ENCODE data around the gene SMAP1.
"Not testable (repeated sequence)": the region's sequence is repeated elsewhere in the genome, so short reads cannot be mapped to it uniquely, and the experiment has no call there.

Gene SMAP1

DNA sequence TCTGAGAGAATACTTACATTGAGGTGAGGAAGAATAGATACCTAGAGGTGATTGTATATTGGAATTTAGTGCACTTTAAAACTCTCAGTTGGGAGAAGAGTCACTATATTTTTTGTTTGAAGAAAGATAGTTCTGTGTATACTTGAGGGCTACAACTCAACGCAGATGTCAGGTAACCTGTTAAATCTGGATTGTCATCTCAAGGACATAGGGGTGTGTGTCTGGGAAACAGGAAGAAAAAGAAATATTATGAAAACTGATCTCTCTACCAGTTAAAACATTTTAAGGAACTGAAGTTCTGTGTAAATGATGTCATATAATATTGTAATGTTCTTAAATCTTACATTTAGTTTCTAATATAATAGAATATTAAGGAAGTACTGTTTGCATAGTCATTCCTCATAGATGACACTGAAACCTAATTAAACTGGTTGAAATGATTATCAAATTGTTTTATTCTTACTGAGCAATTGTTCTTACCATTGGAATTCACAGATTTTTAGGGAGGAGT lies 86.2 kb downstream of the SMAP1 start:
- DNase-seq, result no peak
- H3K36me3 ChIP-seq, result peaks cover 9% of the 10 kb centered on the region

DNA sequence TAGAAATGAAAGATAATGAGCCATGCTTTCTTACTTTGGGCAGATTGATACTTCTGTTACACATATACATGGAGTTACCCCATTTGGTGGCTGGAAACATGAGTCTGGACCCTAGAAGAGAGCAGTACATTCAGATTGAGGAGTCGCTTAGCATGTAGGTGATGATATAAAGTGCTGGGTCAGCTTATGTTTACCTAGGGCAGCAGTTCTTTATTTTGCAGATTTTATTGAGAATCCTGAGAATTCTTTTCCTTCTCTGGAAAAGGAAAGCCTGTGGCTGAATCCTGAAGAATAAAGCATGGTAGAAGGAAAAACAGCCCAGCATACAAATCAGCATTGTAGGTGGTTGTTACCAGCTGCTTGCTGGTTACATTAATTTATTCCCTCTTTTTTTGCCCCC lies 91.2 kb downstream of the SMAP1 start:
- H3K9me3 ChIP-seq (ENCODE audit: severe bottlenecking), result no peaks in the 10 kb centered on the region
- DNase-seq, result no peak
- no peak overlapping the region for H3K27ac ChIP-seq
- no peak overlapping the region for H3K4me3 ChIP-seq (ENCODE audit: low read depth, low read length)
- TF ChIP-seq, protein P1, sequence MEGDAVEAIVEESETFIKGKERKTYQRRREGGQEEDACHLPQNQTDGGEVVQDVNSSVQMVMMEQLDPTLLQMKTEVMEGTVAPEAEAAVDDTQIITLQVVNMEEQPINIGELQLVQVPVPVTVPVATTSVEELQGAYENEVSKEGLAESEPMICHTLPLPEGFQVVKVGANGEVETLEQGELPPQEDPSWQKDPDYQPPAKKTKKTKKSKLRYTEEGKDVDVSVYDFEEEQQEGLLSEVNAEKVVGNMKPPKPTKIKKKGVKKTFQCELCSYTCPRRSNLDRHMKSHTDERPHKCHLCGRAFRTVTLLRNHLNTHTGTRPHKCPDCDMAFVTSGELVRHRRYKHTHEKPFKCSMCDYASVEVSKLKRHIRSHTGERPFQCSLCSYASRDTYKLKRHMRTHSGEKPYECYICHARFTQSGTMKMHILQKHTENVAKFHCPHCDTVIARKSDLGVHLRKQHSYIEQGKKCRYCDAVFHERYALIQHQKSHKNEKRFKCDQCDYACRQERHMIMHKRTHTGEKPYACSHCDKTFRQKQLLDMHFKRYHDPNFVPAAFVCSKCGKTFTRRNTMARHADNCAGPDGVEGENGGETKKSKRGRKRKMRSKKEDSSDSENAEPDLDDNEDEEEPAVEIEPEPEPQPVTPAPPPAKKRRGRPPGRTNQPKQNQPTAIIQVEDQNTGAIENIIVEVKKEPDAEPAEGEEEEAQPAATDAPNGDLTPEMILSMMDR (IDR thresholded peaks at IDR 0.05; ENCODE audit: low read depth, low read length), result no peak
- H3K27me3 ChIP-seq (ENCODE audit: insufficient read depth, low read depth, severe bottlenecking), result no peaks in the 10 kb centered on the region
- peaks cover 9% of the 10 kb centered on the region for H3K36me3 ChIP-seq

More for the DNA sequence above, 86.2 kb downstream of the SMAP1 start:
- H3K9me3 ChIP-seq (ENCODE audit: severe bottlenecking), result no peaks in the 10 kb centered on the region
- TF ChIP-seq, protein P1 (IDR thresholded peaks at IDR 0.05; ENCODE audit: low read depth, low read length), result no peak
- no peak overlapping the region for H3K4me3 ChIP-seq (ENCODE audit: low read depth, low read length)
- H3K27ac ChIP-seq, result no peak overlapping the region
- H3K27me3 ChIP-seq (ENCODE audit: insufficient read depth, low read depth, severe bottlenecking), result no peaks in the 10 kb centered on the region

DNA sequence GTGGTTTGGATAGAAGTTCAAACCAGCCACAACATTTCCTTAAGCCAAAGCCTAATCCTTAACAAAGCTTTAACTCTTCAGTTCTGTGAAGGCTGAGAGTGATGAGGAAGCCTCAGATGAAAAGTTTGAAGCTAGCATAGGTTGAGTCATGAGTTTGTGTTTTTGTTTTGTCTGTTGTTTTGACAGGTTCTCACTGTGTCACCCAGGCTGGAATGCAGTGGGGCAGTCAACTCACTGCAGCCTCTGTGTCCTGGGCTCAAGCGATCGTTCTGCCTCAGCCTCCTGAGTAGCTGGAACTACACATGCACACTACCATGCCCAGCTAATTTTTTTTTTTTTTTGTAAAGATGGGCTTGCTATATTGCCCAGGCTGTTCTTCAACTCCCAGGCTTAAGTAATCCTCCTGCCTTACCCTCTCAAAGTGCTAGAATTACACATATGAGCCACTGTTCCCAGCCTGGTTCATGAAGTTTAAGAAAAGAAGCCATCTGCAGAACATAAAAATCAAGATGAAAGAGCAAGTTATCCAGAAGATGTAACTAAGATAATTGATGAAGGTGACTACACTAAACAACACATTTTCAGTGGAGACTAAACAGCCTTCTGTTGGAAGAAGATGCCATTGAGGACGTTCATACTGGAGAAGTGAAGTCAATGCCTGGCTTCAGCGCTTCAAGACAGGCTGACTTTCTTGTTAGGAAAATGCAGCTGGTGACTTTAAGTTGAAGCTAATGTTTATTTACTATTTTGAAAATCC lies 96.2 kb downstream of the SMAP1 start:
- no peaks in the 10 kb centered on the region for H3K9me3 ChIP-seq (ENCODE audit: severe bottlenecking)
- H3K27me3 ChIP-seq (ENCODE audit: insufficient read depth, low read depth, severe bottlenecking), result no peaks in the 10 kb centered on the region
- H3K36me3 ChIP-seq, result no peaks in the 10 kb centered on the region
- no peak overlapping the region for H3K4me3 ChIP-seq (ENCODE audit: low read depth, low read length)
- no peak overlapping the region for H3K27ac ChIP-seq
- no peak for DNase-seq
- TF ChIP-seq, protein P1 (IDR thresholded peaks at IDR 0.05; ENCODE audit: low read depth, low read length), result no peak

DNA sequence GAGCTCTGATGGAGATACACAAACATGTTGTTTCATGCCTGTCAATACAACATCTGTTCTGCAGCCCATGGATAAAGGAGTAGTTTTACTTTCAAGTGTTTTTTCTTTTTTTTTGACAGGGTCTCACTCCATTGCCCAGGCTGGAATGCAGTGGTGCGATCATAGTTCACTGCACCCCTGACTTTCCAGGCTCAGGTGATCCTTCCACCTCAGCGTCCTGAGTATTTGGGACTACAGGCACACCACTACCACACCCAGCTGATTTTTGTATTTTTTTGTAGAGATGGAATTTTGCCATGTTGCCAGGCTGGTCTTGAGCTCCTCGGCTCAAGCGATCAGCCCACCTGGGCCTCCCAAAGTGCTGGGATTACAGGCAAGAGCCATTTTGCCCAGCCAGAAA lies 97.0 kb downstream of the SMAP1 start:
- H3K4me3 ChIP-seq (ENCODE audit: low read depth, low read length), result no peak overlapping the region
- DNase-seq, result no peak
- no peak overlapping the region for H3K27ac ChIP-seq
- TF ChIP-seq, protein P1 (IDR thresholded peaks at IDR 0.05; ENCODE audit: low read depth, low read length), result no peak
- no peaks in the 10 kb centered on the region for H3K27me3 ChIP-seq (ENCODE audit: insufficient read depth, low read depth, severe bottlenecking)
- no peaks in the 10 kb centered on the region for H3K36me3 ChIP-seq
- H3K9me3 ChIP-seq (ENCODE audit: severe bottlenecking), result no peaks in the 10 kb centered on the region

DNA sequence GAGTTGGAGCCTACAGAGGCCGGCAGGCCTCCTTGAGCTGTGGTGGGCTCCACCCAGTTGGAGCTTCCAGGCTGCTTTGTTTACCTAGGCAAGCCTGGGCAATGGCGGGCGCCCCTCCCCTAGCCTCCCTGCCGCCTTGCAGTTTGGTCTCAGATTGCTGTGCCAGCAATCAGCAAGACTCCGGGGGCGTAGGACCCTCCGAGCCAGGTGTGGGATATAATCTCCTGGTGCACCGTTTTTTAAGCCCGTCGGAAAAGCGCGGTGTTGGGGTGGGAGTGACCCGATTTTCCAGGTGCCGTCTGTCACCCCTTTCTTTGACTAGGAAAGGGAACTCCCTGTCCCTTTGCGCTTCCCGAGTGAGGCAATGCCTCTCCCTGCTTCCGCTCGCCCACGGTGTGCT lies 103.7 kb downstream of the SMAP1 start:
- DNase-seq; H3K4me3 ChIP-seq (ENCODE audit: low read depth, low read length); H3K36me3 ChIP-seq; H3K9me3 ChIP-seq (ENCODE audit: severe bottlenecking); H3K27ac ChIP-seq; H3K27me3 ChIP-seq (ENCODE audit: insufficient read depth, low read depth, severe bottlenecking): not testable (repeated sequence)

DNA sequence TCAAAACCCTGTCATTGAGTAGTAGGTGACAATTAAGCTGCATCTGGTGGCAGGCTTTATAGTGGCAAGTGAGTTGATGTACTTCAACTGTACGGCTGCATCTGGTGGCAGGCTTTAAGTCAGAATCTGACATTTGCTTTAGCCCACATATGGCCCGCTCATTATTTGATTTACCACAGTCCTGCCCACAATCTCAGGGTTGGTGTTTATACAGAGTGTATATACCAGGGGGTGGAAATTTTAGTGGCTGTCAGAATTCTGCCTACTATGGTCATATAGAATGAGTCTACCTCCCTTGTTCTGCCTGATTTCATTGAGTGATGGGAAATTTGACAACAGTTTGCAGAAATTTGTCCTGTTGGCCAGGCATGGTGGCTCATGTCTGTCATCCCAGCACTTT lies 112.3 kb downstream of the SMAP1 start:
- TF ChIP-seq, protein P1 (IDR thresholded peaks at IDR 0.05; ENCODE audit: low read depth, low read length), result no peak
- Histone ChIP-seq H3K27ac (no peak overlapping the region), H3K27me3 (ENCODE audit: insufficient read depth, low read depth, severe bottlenecking) (no peaks in the 10 kb centered on the region), H3K4me3 (ENCODE audit: low read depth, low read length) (no peak overlapping the region), H3K36me3 (peaks cover 4% of the 10 kb centered on the region), H3K9me3 (ENCODE audit: severe bottlenecking) (peaks cover 4% of the 10 kb centered on the region)
- no peak for DNase-seq

All from WERI-Rb-1 (cell line).